ENCODE results near the gene CDC14B.

Gene CDC14B

GRCh38 chr9:96486386-96487028, 133.1 kb downstream of the CDC14B start:
- no peak for DNase-seq (ENCODE audit: low read depth in 1 of 2, low spot score in 1 of 2)

GRCh38 chr9:96485280-96485679, 134.4 kb downstream of the CDC14B start:
- no peak for DNase-seq (ENCODE audit: low read depth in 1 of 2, low spot score in 1 of 2)

- DNase-seq (ENCODE audit: low read depth in 1 of 2, low spot score in 1 of 2) = no peak
Measured at GRCh38 chr9:96484521-96484931, 135.1 kb downstream of the CDC14B start.

GRCh38 chr9:96483733-96484390, 135.8 kb downstream of the CDC14B start:
- no peak for DNase-seq (ENCODE audit: low read depth in 1 of 2, low spot score in 1 of 2)

GRCh38 chr9:96483197-96483596, 136.4 kb downstream of the CDC14B start:
- no peak for DNase-seq (ENCODE audit: low read depth in 1 of 2, low spot score in 1 of 2)

GRCh38 chr9:96482476-96482875, 137.2 kb downstream of the CDC14B start:
- DNase-seq (ENCODE audit: low read depth in 1 of 2, low spot score in 1 of 2) = no peak

- DNase-seq (ENCODE audit: low read depth in 1 of 2, low spot score in 1 of 2) = no peak
Measured at GRCh38 chr9:96480736-96481135, 138.9 kb downstream of the CDC14B start.

GRCh38 chr9:96478829-96479371, 140.7 kb downstream of the CDC14B start:
- DNase-seq (ENCODE audit: low read depth in 1 of 2, low spot score in 1 of 2) = no peak

- no peak for DNase-seq (ENCODE audit: low read depth in 1 of 2, low spot score in 1 of 2)
Measured at GRCh38 chr9:96476591-96476990, 143.1 kb downstream of the CDC14B start.

GRCh38 chr9:96476013-96476412, 143.6 kb downstream of the CDC14B start:
- DNase-seq (ENCODE audit: low read depth in 1 of 2, low spot score in 1 of 2) = no peak

- DNase-seq (ENCODE audit: low read depth in 1 of 2, low spot score in 1 of 2) = no peak
Measured at GRCh38 chr9:96467784-96468183, 151.9 kb downstream of the CDC14B start.

GRCh38 chr9:96464426-96464825, 155.2 kb downstream of the CDC14B start:
- no peak for DNase-seq (ENCODE audit: low read depth in 1 of 2, low spot score in 1 of 2)

GRCh38 chr9:96462541-96462940, 157.1 kb downstream of the CDC14B start:
- DNase-seq (ENCODE audit: low read depth in 1 of 2, low spot score in 1 of 2) = no peak

GRCh38 chr9:96461336-96461735, 158.3 kb downstream of the CDC14B start:
- no peak for DNase-seq (ENCODE audit: low read depth in 1 of 2, low spot score in 1 of 2)

- DNase-seq (ENCODE audit: low read depth in 1 of 2, low spot score in 1 of 2) = no peak
Measured at GRCh38 chr9:96460882-96461281, 158.8 kb downstream of the CDC14B start.

- no peak for DNase-seq (ENCODE audit: low read depth in 1 of 2, low spot score in 1 of 2)
Measured at GRCh38 chr9:96460470-96460869, 159.2 kb downstream of the CDC14B start.

GRCh38 chr9:96459268-96460007, 160.2 kb downstream of the CDC14B start:
- DNase-seq (ENCODE audit: low read depth in 1 of 2, low spot score in 1 of 2) = no peak

- no peak for DNase-seq (ENCODE audit: low read depth in 1 of 2, low spot score in 1 of 2)
Measured at GRCh38 chr9:96458226-96458625, 161.4 kb downstream of the CDC14B start.

GRCh38 chr9:96457266-96457665, 162.4 kb downstream of the CDC14B start:
- DNase-seq (ENCODE audit: low read depth in 1 of 2, low spot score in 1 of 2) = no peak

GRCh38 chr9:96453625-96454024, 166.0 kb downstream of the CDC14B start:
- no peak for DNase-seq (ENCODE audit: low read depth in 1 of 2, low spot score in 1 of 2)

GRCh38 chr9:96450613-96451528, 168.8 kb downstream of the CDC14B start:
- peak in 1 of 2 donors; percentile 21 for DNase-seq (ENCODE audit: low read depth in 1 of 2, low spot score in 1 of 2)

Measured in activated T-helper 1 cell treated with anti-CD3 and anti-CD28 coated beads, Interleukin-2, amount 50 U/mL, for 16 hours (primary cell).